DND-41 (cell line): ENCODE measurements around the gene ASB4.
"Not testable (repeated sequence)": the region's sequence is repeated elsewhere in the genome, so short reads cannot be mapped to it uniquely, and the experiment has no call there.

Experiments used
- ATAC-seq: fragments of 200-7000 bp; cut with Tn5 transposase; 3 replicates; pipeline ENCODE4 v1.9.1; 2021; ENCODE audit warnings: low read depth; ENCODE audit not compliant: insufficient read depth
- DNase-seq: peaks from one replicate; pipeline ENCODE4 v3.0.0-alpha.2; 2020
- H2AFZ ChIP-seq: 2 replicates; pipeline ENCODE4 v1.6.0; 2012; ENCODE audit warnings: low read depth, low read length
- H3K27ac ChIP-seq: 2 replicates; pipeline ENCODE4 v1.5.1; 2012; ENCODE audit warnings: low read length, inconsistent platforms
- H3K27me3 ChIP-seq: fragments of 200-600 bp; sonication (generic); 2 replicates; pipeline ENCODE4 v1.6.0; 2012; ENCODE audit warnings: low read length, mild to moderate bottlenecking, inconsistent platforms; ENCODE audit not compliant: insufficient read depth, poor library complexity
- H3K36me3 ChIP-seq: 2 replicates; pipeline ENCODE4 v1.5.1; 2012; ENCODE audit warnings: low read length, inconsistent platforms; ENCODE audit not compliant: insufficient read depth
- H3K4me1 ChIP-seq: 2 replicates; pipeline ENCODE4 v1.5.1; 2012; ENCODE audit warnings: mild to moderate bottlenecking, low read length; ENCODE audit not compliant: insufficient read depth
- H3K4me2 ChIP-seq: 2 replicates; pipeline ENCODE4 v1.6.0; 2012; ENCODE audit warnings: mild to moderate bottlenecking, moderate library complexity, low read length, inconsistent platforms; ENCODE audit not compliant: insufficient read depth
- H3K4me3 ChIP-seq, 2 experiments: fragments of 200-600 bp in 1 of 2; shearing (Covaris generic) in 1 of 2; 2 replicates each; pipeline ENCODE4 v1.5.1; 2012 to 2016; ENCODE audit warnings: inconsistent platforms in 2 of 2, low read length in 2 of 2, mild to moderate bottlenecking in 2 of 2, low read depth in 1 of 2, moderate library complexity in 1 of 2
- H3K79me2 ChIP-seq: 2 replicates; pipeline ENCODE4 v1.6.0; 2012; ENCODE audit warnings: low read length, inconsistent platforms; ENCODE audit not compliant: insufficient read depth
- H3K9ac ChIP-seq: 2 replicates; pipeline ENCODE4 v1.6.0; 2012; ENCODE audit warnings: low read depth, mild to moderate bottlenecking, inconsistent platforms, low read length, moderate library complexity
- H3K9me3 ChIP-seq: 2 replicates; pipeline ENCODE4 v1.5.1; 2012; ENCODE audit warnings: low read length, moderate library complexity, mild to moderate bottlenecking, inconsistent platforms; ENCODE audit not compliant: insufficient read depth, severe bottlenecking
- H4K20me1 ChIP-seq: 2 replicates; pipeline ENCODE4 v1.6.0; 2012; ENCODE audit warnings: low read length; ENCODE audit not compliant: insufficient read depth
- EZH2 ChIP-seq: IDR thresholded peaks from 3 replicates; pipeline ENCODE4 v1.6.1; 2012; ENCODE audit warnings: borderline replicate concordance, low read depth, mild to moderate bottlenecking, moderate library complexity, low read length, inconsistent platforms; ENCODE audit not compliant: severe bottlenecking
- TF ChIP-seq, protein P1 (sequence below): IDR thresholded peaks from 2 replicates; pipeline ENCODE4 v1.5.1; 2012; ENCODE audit warnings: borderline replicate concordance, low read length, moderate library complexity, mild to moderate bottlenecking; ENCODE audit not compliant: poor library complexity, severe bottlenecking; ENCODE audit errors: extremely low read depth

The ASB4 gene

DNA sequence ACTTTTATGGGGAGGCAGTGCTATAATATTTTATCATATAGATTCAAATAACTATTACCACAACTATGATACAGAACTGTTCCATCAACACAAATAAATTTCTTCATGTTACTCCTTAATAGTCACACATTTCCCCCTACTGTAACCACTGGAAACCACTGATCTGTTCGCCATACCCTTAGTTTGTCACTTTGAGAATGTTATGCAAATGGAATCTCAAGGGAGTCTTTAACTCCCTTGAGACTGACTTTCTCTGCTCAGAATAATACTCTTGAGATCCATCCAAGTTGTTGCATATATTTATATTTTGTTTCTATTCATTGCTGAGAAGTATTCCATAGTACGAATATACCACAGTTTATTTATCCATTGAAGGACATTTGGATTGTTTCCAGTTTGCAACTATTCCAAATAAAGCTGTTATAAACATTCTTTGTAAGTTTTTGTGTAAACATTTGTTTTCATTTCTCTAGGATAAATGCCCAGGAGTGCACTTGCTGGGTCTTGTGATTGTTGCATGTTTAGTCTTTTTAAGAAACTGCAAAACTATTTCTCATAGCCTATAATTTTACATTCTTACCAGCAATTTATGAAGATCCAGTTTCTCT lies 31.2 kb upstream of the ASB4 start:
- DNase-seq: no peak
- ATAC-seq: no peak

DNA sequence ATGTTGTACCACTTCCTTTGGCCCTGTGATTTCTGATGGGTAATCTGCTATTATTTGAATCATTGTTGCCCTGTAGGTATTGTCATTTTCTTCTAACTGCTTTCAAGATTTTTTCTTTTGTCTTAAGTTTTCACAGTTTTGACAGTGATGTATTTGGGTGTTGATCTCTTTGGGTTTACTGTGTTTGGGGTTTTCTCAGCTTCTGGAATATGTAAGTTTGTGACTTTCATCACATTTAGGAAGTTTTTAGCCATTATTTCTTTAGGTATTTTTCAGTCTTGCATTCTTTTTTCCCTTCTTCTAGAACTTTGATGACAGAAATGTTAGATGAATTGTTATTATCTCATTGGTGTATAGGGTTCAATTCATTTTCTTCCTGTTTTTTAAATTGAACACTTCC lies 27.8 kb upstream of the ASB4 start:
- H3K4me3 ChIP-seq: no peak overlapping the region
- H4K20me1 ChIP-seq: no peaks in the 10 kb centered on the region
- H3K9ac ChIP-seq: no peak overlapping the region
- TF ChIP-seq EZH2: no peak
- TF ChIP-seq, protein P1, sequence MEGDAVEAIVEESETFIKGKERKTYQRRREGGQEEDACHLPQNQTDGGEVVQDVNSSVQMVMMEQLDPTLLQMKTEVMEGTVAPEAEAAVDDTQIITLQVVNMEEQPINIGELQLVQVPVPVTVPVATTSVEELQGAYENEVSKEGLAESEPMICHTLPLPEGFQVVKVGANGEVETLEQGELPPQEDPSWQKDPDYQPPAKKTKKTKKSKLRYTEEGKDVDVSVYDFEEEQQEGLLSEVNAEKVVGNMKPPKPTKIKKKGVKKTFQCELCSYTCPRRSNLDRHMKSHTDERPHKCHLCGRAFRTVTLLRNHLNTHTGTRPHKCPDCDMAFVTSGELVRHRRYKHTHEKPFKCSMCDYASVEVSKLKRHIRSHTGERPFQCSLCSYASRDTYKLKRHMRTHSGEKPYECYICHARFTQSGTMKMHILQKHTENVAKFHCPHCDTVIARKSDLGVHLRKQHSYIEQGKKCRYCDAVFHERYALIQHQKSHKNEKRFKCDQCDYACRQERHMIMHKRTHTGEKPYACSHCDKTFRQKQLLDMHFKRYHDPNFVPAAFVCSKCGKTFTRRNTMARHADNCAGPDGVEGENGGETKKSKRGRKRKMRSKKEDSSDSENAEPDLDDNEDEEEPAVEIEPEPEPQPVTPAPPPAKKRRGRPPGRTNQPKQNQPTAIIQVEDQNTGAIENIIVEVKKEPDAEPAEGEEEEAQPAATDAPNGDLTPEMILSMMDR: no peak
- no peak overlapping the region for H2AFZ ChIP-seq
- no peak overlapping the region for H3K4me2 ChIP-seq
- peaks cover 31% of the 10 kb centered on the region for H3K9me3 ChIP-seq
- ATAC-seq: no peak
- no peaks in the 10 kb centered on the region for H3K36me3 ChIP-seq
- no peaks in the 10 kb centered on the region for H3K27me3 ChIP-seq
- no peak for DNase-seq
- no peak overlapping the region for H3K27ac ChIP-seq
- H3K4me1 ChIP-seq: no peaks in the 10 kb centered on the region
- no peaks in the 10 kb centered on the region for H3K79me2 ChIP-seq

More for the DNA sequence above, 31.2 kb upstream of the ASB4 start:
- no peak for TF ChIP-seq EZH2
- TF ChIP-seq, protein P1: no peak
- H2AFZ ChIP-seq: no peak overlapping the region
- H3K27ac ChIP-seq: no peak overlapping the region
- no peaks in the 10 kb centered on the region for H3K79me2 ChIP-seq
- H3K9ac ChIP-seq: no peak overlapping the region
- no peak overlapping the region for H3K4me3 ChIP-seq
- no peaks in the 10 kb centered on the region for H3K27me3 ChIP-seq
- no peaks in the 10 kb centered on the region for H3K36me3 ChIP-seq
- H4K20me1 ChIP-seq: no peaks in the 10 kb centered on the region
- H3K4me2 ChIP-seq: no peak overlapping the region
- peaks cover 10% of the 10 kb centered on the region for H3K9me3 ChIP-seq
- no peaks in the 10 kb centered on the region for H3K4me1 ChIP-seq

DNA sequence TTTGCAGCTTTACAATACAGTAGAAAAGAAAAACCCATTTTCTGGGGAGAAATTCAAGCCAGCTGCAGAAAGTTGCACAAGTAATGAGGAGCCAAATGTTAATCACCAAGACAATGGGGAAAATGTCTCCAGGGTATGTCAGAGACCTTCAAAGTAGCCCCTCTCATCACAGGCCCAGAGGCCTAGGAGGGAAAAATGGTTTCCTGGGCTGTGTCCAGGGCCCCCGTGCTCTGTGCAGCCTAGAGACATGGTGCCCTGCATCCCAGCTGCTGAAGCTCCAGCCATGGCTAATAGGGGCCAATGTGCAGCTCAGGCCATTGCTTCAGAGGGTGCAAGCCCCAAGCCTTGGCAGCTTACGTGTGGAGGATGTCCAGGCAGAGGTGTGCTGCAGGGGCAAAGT lies 25.1 kb upstream of the ASB4 start:
- not testable (repeated sequence) for H3K9ac ChIP-seq, H3K4me2 ChIP-seq, ATAC-seq

DNA sequence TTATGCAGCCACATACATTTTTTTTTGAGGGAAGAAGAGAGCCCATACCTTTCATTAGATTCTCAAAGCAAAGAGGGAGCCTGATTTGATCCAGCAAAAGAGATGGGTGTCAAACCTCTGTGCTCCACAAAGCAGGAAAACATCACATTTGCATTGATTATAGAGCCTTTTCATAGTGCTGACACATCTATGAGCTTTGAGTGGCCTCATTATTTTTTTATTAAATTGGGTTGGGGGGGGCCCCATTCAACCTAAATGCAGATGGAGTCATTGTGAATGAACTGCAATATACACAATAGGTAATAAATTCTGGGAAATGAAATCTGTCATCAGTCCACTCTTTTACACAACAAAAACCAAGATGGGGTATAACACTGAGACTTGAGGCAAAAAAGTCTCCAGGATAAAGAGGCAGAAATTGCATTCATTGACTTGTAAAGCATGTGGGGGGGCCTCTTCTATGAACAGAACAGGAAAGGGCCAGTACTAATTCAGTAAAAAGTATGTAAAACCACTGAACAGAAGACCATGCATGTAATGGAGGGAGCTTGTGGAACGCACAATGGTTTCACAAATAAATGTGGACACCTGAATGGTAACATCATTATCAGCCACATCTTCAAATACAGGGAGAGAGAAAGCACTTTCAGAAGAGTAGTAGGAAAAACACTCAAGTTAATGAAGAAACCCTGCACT lies 17.7 kb upstream of the ASB4 start:
- no peaks in the 10 kb centered on the region for H3K79me2 ChIP-seq
- H3K4me2 ChIP-seq: no peak overlapping the region
- H3K36me3 ChIP-seq: no peaks in the 10 kb centered on the region
- H3K9ac ChIP-seq: no peak overlapping the region
- H2AFZ ChIP-seq: no peak overlapping the region
- H3K27me3 ChIP-seq: no peaks in the 10 kb centered on the region
- H3K4me3 ChIP-seq: no peak overlapping the region
- H3K9me3 ChIP-seq: no peaks in the 10 kb centered on the region
- TF ChIP-seq, protein P1: no peak
- TF ChIP-seq EZH2: no peak
- peaks cover 39% of the 10 kb centered on the region for H3K4me1 ChIP-seq
- H3K27ac ChIP-seq: no peak overlapping the region
- H4K20me1 ChIP-seq: no peaks in the 10 kb centered on the region
- ATAC-seq (no peak), DNase-seq (no peak)

More for the DNA sequence above, 25.1 kb upstream of the ASB4 start:
- not testable (repeated sequence) for H4K20me1 ChIP-seq, DNase-seq, H3K4me3 ChIP-seq, H3K79me2 ChIP-seq, H3K4me1 ChIP-seq, H3K36me3 ChIP-seq, H2AFZ ChIP-seq, H3K27ac ChIP-seq, H3K27me3 ChIP-seq
- peaks cover 31% of the 10 kb centered on the region for H3K9me3 ChIP-seq
